Fibroblast of skin of right biceps (primary cell): ENCODE data around the gene CHD6.
A peak's percentile ranks its signal among the peaks of the same experiment; 100 is the strongest.

Experiments
- DNase-seq: peaks from one replicate; pipeline ENCODE4 v3.0.0-alpha.2; 2013

The CHD6 gene

GRCh38 chr20:41418031-41418430 lies 200.1 kb downstream of the CHD6 start:
- DNase-seq = no peak

DNA sequence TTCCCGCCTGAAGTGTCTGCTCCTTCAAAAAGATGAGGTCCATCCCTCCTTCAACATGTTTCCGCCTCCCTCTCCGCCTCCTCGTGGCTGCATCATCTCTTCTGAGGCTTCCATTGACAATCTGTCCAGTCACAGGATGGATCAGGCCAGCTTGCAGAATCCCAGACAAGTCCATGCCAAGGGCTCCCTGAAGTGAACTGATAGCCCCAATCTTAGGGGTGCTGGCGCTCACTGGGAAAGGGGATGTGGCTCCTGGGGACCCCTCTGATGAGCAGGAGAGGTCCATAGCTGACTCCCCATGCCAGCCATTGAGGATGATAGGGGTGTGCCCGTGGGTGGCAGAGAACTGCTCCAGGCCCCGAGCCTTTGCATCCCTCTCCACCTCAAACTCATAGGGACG lies 203.0 kb downstream of the CHD6 start:
- no peak for DNase-seq

- DNase-seq = no peak
Measured at GRCh38 chr20:41413169-41413568, 205.0 kb downstream of the CHD6 start.

DNA sequence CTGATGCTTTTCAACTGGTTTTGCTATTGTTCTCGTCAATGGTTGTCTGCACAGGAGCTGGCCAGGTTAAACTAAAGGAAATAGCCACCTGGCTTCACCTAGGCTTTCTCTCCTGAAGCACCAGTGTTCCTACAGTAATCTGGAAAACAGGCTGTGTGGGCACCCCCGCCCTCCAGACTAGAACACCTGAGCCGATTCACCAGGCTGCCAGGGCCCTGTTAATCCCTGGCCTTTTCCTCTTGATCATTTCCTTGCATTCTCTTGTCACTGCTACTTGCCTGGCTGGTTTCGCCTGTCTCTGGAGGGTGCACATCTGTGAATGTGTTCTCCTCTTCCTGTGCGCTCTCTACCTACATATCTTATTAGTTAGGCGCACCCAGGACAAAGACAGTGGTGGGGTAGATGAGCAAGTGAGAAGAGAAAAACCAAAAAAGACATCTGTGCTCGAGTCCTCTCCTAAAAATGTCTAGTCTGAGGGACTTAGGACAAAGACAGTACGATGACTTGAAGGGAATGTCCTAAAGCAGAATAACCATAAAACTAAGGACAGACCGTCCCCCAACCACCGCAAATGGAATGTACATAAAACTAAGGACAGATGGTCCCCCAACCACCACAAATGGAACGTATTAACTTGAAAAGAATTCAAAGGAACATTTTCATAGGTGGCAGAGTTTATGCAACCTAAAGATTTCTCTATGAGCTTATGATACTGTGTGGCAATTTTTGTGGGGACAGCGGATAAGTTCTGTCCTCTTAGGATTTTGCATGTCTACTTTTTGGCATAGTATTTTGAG lies 205.7 kb downstream of the CHD6 start:
- DNase-seq = peak; percentile 58

GRCh38 chr20:41411391-41411847 lies 206.8 kb downstream of the CHD6 start:
- peak; percentile 56 for DNase-seq

DNA sequence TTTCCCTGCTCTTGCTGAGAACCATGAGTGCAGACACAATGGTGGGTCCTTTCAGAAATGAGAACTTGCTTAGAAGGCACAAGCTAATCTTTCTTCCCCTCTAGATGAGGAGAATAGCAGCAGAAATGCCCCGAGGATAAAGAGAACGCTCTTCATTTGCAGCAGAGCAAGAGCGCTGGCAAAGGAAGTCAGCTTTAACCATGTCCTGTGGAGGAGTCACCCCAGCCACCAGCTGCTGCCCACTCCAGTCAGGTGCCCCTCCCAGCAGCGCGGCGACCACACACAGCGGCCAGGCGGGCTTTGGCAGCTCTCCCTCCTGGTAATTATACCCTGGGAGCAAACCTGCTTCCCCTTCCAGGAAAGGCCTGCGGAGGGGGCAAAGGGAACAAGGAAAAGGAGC lies 209.2 kb downstream of the CHD6 start:
- DNase-seq = no peak

DNA sequence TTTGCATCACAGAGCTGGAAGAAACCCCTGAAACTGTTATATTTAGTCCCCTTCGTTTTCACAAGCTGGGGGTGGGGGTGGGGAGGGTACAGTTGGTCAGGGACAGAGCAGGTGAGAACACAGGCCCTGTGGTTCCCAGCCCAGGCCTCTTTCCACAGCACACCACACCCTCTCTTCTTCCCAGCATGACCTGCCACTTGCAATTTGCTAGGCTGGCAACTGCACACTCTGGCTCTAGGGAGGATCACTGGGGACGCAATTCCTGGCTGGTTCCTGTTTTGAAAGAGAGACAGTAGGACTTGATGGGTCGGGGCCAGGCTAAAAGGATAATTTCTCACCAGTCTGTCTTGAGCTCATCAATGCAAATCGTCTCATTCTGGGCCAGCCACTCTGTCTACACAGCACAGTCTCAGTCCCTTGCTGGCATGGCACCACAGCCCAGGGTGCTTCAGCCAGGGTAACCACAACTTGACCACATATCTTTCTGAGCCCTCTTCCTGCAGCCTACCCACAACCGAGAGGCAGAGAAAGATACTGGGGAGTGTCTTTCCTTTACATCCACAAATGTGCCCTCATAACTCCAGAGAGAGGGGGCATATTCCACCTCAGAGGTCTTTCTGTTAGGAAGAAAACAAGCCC lies 209.9 kb downstream of the CHD6 start:
- no peak for DNase-seq

DNA sequence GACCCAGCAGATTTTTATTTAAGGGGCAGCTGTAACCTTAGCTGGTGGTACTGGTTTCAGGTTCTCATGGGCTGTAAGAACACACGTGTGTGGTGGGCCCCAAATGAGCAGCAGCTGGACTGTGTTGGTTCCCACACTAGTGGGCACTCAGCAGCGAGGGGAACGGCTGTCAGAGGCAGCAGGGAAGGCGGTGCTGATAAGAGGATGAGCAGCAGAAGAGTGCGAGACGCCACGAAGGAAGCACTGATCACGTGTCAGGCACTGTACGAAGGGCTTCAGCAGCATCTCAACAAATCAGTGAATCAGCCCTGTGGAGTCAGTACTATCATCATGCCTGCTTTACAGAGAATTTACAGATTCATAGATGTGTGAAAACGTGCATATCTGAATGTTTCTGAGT lies 210.6 kb downstream of the CHD6 start:
- no peak for DNase-seq

GRCh38 chr20:41406896-41407444 lies 211.2 kb downstream of the CHD6 start:
- DNase-seq = no peak

- no peak for DNase-seq
Measured at GRCh38 chr20:41406353-41406752, 211.8 kb downstream of the CHD6 start.

DNA sequence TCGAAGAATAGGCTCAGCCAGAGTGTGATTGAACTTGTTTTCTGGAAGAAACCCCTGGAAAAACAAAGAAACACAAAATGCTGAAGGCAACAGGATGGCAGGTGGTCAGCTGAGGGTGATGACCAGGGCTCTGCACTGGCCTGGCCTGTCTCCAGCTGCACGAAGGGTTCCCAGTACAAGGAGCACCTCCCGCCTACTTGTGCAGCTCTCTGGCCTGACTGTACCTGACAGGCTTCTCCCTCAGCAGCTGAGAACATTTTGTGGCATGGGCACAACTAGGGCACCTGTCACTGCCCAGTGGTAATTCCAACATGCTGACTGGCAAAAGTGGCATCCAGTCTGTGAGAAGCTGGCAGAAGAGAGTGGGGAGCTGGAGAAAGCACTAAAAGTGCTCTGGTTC lies 212.7 kb downstream of the CHD6 start:
- DNase-seq = no peak

GRCh38 chr20:41403604-41404003 lies 214.6 kb downstream of the CHD6 start:
- DNase-seq = no peak

DNA sequence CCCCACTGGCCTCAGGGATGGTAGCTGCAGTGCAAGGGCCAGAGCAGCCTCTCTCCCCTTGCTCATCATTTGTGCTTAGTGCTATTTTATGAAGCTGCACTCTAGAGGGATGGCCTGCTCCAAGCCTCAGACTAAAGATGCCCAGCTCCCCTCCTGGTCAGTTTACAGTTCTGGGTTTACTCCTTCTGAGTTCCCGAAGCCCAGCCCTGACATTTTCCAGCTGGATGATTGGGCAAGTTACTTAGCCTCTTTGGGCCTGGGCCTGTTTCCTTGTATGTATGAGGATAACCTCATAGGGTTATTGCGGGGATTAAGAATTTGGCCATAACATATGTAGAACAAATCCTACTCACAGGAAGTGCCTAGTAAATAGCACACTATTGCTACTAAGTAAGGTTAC lies 219.8 kb downstream of the CHD6 start:
- no peak for DNase-seq

- no peak for DNase-seq
Measured at GRCh38 chr20:41395667-41396664, 222.2 kb downstream of the CHD6 start.

- no peak for DNase-seq
Measured at GRCh38 chr20:41394931-41395666, 223.1 kb downstream of the CHD6 start.

DNA sequence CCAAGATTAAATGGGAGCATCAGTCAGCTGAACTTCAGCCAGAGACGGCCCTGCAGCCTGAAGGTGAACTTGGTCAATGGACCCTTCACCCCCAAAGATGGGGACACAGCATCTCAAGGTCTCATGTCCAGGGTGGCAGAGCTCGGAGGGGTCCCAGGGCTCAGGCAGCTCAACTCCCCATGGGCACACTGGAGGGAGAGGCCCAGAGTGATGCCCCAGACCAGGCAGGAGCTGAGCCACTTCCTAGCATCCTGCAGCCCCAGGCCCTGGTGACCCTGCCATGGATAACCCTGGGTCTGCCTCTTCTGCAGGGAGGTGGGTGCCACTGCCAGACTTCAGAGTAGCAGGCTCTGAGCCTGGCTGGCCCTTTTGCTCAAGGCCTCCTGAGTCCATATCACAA lies 224.1 kb downstream of the CHD6 start:
- DNase-seq = no peak

- DNase-seq = no peak
Measured at GRCh38 chr20:41393705-41394066, 224.5 kb downstream of the CHD6 start.

- DNase-seq = no peak
Measured at GRCh38 chr20:41392871-41393704, 225.1 kb downstream of the CHD6 start.

- no peak for DNase-seq
Measured at GRCh38 chr20:41392295-41392694, 225.9 kb downstream of the CHD6 start.

- peak; percentile 26 for DNase-seq
Measured at GRCh38 chr20:41391587-41392001, 226.6 kb downstream of the CHD6 start.

DNA sequence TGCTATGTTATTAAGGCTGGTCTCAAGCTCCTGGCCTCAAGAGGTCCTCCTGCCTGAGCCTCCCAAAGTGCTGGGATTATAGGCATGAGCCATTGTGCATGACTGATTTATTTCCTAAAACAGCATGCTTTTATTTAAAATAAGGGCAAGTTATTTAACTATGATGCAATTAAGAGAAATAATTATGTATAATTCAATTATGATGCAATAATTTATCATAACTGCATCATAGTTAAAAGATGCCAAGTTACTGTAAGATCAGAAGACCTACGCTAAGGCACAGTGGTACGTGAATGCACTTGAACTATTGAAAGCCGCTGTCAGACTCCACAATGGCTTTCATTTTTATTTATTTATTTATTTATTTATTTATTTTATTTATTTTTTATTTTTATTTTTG lies 227.3 kb downstream of the CHD6 start:
- DNase-seq = no peak
